K562 (cell line): ENCODE results near the gene FRMPD4. TPM values are rescaled to one million over a fixed set of nuclear protein-coding genes. Genes with fewer than 3 reads are reported as not detected.

Source experiments
- RBBP5 ChIP-seq: fragments of 200-600 bp; sonication (generic); IDR thresholded peaks from 2 replicates; pipeline ENCODE4 v1.6.1; 2012; ENCODE audit warnings: borderline replicate concordance, mild to moderate bottlenecking, low read length, control low read depth, inconsistent platforms; ENCODE audit not compliant: insufficient read depth, poor library complexity, severe bottlenecking
- SLC30A9 ChIP-seq: fragments of 250-450 bp; sonication (Bioruptor Pico); IDR thresholded peaks from 2 replicates; pipeline ENCODE4 v1.8.0; 2022; ENCODE audit warnings: mild to moderate bottlenecking, moderate library complexity
- SMARCB1 ChIP-seq: IDR thresholded peaks from 2 replicates; pipeline ENCODE4 v1.6.1; 2011; ENCODE audit warnings: improper control_type of control experiment, low read depth; ENCODE audit not compliant: insufficient read length
- ZBTB11 ChIP-seq, 3 experiments: fragments of 200-800 bp in 1 of 3; fragments of 250-450 bp in 1 of 3; fragments of 450-650 bp in 1 of 3; sonication (Bioruptor Pico) in 1 of 3; sonication (Bioruptor generic) in 1 of 3; formaldehyde crosslinking in 1 of 3; IDR thresholded peaks; 2 replicates each; pipeline versions ENCODE4 v1.6.1 to v1.8.0; 2016 to 2022; ENCODE audit warnings: mild to moderate bottlenecking in 2 of 3, missing genetic modification characterization in 2 of 3, missing compliant biosample characterization in 1 of 3, moderate library complexity in 1 of 3
- ZBTB8A ChIP-seq: fragments of 450-650 bp; IDR thresholded peaks from 2 replicates; pipeline ENCODE4 v1.6.1; 2018; ENCODE audit warnings: mild to moderate bottlenecking, moderate library complexity; ENCODE audit not compliant: partially characterized antibody
- ZHX1 ChIP-seq: fragments of 150-350 bp; conservative IDR thresholded peaks from 2 replicates; pipeline ENCODE4 v1.6.1; 2014; ENCODE audit warnings: low read length
- polyA plus RNA-seq, 8 experiments: library from polyadenylated mRNA; depleted of rRNA in 4 of 8; stranded (reverse) in 5 of 8; unstranded in 3 of 8; fragments of >200 nt; fragmentation: Nextera tagmentation in 2 of 8; fragmentation: Illumina TruSeq in 1 of 8; extraction: Ambion mirVana in 2 of 8; extraction: Trizol in 1 of 8; gene quantifications; 2 replicates each; pipeline versions ENCODE4 v1.2.1 to v1.2.3, GENCODE V29; 2011 to 2014; ENCODE audit warnings: inconsistent platforms in 1 of 8, missing spikeins in 1 of 8
- total RNA-seq, 7 experiments: library from RNA; depleted of rRNA in 6 of 7; stranded (reverse); fragments of >200 nt in 6 of 7; fragmentation: Illumina TruSeq in 2 of 7; extraction: Trizol in 2 of 7; gene quantifications; 2 replicates each; pipeline versions ENCODE4 v1.2.1 to v1.2.3, GENCODE V29; 2011 to 2021; ENCODE audit warnings: low replicate concordance in 1 of 7
- TF ChIP-seq, protein P1 (sequence below): fragments of 250-450 bp; sonication (Bioruptor Pico); IDR thresholded peaks from 2 replicates; pipeline ENCODE4 v1.5.0; 2021

FRMPD4 gene
- total and polyA plus RNA-seq, 9 of the 15 experiments (the other 6 are each of a cell fraction or from before 2014, with no cell fraction given) = not detected

DNA sequence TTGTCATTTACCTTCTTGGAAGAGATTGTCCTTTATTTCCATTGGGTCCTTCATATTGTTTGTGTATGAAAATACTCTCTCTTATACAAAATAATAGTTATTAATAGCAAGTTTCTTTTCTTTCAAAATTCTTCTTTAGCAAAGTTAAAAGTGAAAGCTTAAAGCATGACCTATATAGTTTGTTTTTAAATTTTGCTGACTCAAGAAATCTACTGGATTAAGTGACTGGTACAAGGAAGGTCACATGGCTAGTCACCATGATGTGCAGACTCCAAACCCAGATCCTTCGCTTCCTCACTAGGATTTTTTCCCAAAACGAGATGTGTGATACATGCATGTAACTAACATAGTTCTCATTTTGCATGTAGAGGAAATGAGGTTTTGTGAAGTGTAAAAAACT lies 322.7 kb downstream of the FRMPD4 start (continued):
- TF ChIP-seq ZHX1 (no peak), ZBTB8A (no peak), SLC30A9 (no peak), SMARCB1 (no peak), ZBTB11 (CRISPR knock-in tag; IDR thresholded peaks at IDR 0.05) (no peak), RBBP5 (no peak)
- TF ChIP-seq, protein P1, sequence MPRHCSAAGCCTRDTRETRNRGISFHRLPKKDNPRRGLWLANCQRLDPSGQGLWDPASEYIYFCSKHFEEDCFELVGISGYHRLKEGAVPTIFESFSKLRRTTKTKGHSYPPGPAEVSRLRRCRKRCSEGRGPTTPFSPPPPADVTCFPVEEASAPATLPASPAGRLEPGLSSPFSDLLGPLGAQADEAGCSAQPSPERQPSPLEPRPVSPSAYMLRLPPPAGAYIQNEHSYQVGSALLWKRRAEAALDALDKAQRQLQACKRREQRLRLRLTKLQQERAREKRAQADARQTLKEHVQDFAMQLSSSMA (CRISPR knock-in tag) = no peak
